Measurements from ENCODE around the gene LDLR.

LDLR gene

DNA sequence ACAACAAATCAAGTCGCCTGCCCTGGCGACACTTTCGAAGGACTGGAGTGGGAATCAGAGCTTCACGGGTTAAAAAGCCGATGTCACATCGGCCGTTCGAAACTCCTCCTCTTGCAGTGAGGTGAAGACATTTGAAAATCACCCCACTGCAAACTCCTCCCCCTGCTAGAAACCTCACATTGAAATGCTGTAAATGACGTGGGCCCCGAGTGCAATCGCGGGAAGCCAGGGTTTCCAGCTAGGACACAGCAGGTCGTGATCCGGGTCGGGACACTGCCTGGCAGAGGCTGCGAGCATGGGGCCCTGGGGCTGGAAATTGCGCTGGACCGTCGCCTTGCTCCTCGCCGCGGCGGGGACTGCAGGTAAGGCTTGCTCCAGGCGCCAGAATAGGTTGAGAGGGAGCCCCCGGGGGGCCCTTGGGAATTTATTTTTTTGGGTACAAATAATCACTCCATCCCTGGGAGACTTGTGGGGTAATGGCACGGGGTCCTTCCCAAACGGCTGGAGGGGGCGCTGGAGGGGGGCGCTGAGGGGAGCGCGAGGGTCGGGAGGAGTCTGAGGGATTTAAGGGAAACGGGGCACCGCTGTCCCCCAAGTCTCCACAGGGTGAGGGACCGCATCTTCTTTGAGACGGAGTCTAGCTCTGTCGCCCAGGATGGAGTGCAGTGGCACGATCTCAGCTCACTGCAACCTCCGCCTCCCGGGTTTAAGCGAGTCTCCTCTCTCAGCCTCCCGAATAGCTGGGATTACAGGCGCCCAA is at the start of gene LDLR:
Gene LDLR (plus strand): TSS at position 210 of the 760 bp plus-strand sequence. CDS start 86 bp downstream, at position 296.
- in situ Hi-C loops (cut with MboI; ENCODE audit: low sequenced_read_pairs) = no loop called here

- in situ Hi-C loops (cut with MboI; ENCODE audit: low sequenced_read_pairs) = no loop called here
These were observed 48.1 kb upstream of the LDLR start for GRCh38 chr19:11041194-11041593.

DNA sequence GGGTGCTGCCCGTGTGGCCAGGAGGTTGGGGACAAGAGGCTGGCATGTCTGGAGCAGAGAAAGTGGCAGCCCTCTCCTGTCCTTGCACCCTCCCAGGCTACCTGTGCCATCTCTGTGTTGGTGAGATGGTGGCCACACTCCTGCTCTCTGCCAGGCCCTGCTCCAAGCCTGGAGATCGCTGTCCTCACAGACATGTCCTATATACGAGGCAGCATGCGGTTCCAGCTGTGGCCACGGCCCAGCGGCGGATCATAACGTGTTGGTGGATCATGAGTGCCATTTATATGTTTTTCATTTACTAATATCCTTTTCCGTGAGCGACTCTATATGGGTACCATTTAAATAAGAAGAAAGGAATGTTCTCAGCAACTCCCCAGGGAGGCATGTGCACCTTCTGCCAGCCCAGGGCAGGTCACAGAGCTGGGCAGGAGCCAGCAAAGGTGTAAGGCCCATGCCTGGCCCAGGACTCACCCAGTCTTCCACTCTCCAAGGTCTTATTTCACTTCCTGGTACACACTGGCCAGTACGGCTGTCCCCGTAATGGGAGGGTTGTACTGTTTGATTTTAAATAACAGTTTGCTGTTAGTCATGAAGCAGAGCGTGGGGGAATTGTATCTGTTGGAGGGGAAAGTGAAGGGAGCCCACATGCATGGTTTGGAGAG is 47.2 kb upstream of the LDLR start:
- in situ Hi-C loops (cut with MboI; ENCODE audit: low sequenced_read_pairs) = no loop called here

GRCh38 chr19:11044431-11044830 is 44.8 kb upstream of the LDLR start:
- in situ Hi-C loops (cut with MboI; ENCODE audit: low sequenced_read_pairs) = no loop called here

GRCh38 chr19:11045536-11045935 is 43.7 kb upstream of the LDLR start:
- in situ Hi-C loops (cut with MboI; ENCODE audit: low sequenced_read_pairs) = no loop called here

DNA sequence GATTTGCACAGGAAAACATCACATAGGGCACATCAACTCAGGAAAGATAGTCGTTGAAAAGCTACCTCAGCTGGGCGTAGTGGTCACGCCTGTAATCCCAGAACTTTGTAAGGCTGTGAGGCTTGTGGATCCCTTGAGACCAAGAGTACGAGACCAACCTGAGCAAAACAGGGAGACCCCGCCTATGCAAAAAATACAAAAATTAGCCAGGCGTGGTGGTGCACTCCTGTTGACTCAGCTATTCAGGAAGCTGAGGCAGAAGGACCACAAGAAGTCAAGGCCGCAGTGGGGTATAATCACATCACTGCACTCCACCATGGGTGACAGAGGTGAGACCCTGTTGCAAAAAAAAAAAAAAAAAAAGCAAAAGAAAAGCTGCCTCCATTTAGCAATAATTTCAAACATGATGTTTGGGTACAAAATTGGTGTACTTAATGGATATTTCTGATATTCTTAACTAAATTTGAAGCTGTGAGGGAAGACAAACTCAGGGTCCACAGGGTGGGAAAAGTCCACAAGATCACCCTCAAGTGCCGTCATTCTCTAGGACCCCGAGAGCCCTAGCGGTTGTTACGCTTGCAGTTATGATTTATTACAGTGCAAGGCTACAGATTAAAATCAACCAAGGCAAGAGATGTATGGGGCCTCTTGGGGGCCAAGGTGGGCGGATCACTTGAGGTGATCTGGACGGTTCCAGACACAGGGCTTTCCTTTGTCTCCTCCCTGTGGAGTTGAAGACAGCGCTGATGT is 42.5 kb upstream of the LDLR start:
- in situ Hi-C loops (cut with MboI; ENCODE audit: low sequenced_read_pairs) = no loop called here

DNA sequence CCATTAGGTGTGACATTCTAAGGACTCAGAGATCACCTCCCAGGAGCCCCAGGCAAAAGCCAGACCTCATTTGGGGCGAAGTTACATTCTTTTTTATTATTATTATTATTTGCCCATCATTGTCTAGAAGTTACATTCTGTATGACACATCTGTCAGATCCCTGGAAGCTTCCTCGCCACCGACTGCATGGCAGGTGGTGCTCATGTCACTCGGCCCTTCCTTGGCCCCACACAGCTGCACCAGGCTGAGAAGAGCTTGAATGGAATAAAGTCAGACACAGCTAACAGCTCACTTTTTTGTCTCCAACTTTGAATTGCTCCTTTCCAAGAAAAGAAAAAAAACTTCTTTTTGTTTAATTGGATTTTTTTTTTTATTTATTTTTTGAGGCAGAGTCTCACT is 41.4 kb upstream of the LDLR start:
- in situ Hi-C loops (cut with MboI; ENCODE audit: low sequenced_read_pairs) = no loop called here

- in situ Hi-C loops (cut with MboI; ENCODE audit: low sequenced_read_pairs) = no loop called here
These were observed 38.7 kb upstream of the LDLR start for GRCh38 chr19:11050323-11051114.

- in situ Hi-C loops (cut with MboI; ENCODE audit: low sequenced_read_pairs) = no loop called here
These were observed 35.5 kb upstream of the LDLR start for GRCh38 chr19:11053817-11054195.

DNA sequence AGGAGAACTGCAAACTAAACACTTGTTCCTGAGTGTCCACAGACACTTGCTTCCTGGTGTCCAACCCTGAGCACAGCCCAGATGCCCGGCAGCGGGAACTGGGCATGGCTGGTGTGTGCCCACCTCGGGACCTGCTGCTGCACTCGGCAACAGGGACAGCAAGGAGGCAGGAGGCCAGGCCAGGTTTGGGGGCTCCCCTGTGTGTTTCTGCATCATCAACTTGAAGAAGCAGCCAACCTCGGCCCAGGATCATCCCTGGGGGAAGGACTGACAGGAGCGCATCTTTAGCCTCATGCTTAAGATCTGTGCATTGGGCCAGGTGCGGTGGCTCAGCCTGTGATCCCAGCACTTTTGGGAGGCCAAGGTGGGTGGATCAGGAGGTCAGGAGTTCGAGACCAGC is 35.1 kb upstream of the LDLR start:
- in situ Hi-C loops (cut with MboI; ENCODE audit: low sequenced_read_pairs) = no loop called here

DNA sequence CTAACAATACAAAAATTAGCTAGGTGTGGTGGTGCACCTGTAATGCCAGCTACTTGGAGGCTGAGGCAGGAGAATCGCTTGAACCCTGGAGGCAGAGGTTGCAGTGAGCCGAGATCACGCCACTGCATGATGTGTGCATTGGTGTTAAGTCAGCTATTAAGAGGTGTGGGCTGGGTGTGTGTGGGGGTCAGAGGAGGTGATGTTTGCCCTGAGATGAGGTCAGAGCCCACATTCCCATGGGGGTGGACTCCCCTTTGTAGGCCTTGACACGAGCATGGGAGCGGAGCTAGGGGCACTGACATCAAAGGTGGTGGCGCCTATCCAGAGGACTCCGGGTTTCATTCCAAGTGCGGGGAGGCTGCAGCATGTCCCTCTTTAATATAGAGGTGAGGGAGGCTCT is 34.6 kb upstream of the LDLR start:
- in situ Hi-C loops (cut with MboI; ENCODE audit: low sequenced_read_pairs) = no loop called here

- in situ Hi-C loops (cut with MboI; ENCODE audit: low sequenced_read_pairs) = no loop called here
These were observed 30.8 kb upstream of the LDLR start for GRCh38 chr19:11058246-11059030.

DNA sequence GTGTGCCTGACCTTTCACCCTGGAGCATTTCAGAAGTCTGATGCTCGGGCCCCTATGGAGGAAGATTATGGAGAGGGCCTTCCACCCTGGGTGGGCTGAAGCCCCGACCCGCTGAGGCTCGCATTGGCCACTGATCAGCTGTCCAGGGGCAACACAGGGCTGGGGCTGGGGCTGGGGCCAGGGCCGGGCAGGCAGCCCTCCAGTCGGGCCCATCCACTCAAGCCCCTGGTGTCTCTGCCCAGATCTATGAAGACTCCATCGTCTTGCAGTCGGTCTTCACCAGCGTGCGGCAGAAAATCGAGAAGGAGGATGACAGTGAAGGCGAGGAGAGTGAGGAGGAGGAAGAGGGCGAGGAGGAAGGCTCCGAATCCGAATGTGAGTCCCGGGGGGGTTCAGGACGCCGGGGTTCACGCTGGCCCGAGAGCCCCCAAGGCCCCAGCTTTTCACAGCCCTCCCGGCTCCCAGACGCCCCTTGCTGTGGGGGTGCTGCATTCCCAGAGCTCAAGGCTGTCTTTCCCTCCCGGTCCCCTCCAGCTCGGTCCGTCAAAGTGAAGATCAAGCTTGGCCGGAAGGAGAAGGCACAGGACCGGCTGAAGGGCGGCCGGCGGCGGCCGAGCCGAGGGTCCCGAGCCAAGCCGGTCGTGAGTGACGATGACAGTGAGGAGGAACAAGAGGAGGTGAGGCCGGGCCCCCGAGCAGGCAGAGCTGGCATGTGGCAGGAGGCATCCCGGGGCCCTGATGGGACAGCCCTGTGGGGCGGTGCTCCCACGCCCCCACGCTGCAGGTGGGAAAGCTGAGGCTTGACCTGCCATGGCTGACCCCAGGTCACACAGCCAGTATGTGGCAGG is 29.5 kb upstream of the LDLR start:
- in situ Hi-C loops (cut with MboI; ENCODE audit: low sequenced_read_pairs) = no loop called here

- in situ Hi-C loops (cut with MboI; ENCODE audit: low sequenced_read_pairs) = no loop called here
These were observed 27.3 kb upstream of the LDLR start for GRCh38 chr19:11061952-11062351.

GRCh38 chr19:11063434-11063833 is 25.8 kb upstream of the LDLR start:
- in situ Hi-C loops (cut with MboI; ENCODE audit: low sequenced_read_pairs) = no loop called here

- in situ Hi-C loops (cut with MboI; ENCODE audit: low sequenced_read_pairs) = no loop called here
These were observed 24.4 kb upstream of the LDLR start for GRCh38 chr19:11064831-11065303.

GRCh38 chr19:11066326-11066725 is 22.9 kb upstream of the LDLR start:
- in situ Hi-C loops (cut with MboI; ENCODE audit: low sequenced_read_pairs) = no loop called here

DNA sequence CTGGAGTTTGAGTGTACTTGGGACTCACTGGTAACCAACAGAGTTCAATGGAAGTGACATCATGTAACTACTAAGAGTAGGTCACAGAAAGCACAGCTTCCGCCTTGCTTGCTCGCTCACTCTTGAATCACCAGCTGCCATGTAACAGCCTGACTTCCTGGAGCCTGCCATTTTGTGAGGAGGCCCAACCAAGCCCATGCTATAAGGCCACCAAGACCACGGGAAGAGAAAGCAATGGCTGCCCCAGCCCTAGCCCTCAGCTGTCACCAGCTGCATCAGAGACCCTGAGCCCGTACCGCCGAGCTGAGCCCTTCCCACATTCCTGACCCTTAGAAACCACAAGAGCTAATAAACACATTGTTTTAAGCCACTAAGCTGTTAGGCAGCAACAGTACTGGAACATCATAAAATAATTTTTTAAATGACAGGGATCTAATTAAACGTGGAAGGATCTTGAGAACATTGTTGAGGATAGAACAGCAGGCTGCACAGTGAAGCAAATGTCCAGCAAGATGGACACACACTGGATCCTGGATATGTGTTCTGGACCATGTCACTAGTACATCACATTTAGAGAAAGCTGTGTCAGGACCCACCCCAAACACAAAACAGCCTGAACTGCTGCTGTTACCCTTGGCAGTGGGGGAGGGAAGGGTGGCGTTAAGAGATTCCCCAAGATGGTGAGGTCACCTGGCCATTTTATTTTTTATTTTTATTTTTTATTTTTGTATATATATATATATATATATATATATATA is 21.7 kb upstream of the LDLR start:
- in situ Hi-C loops (cut with MboI; ENCODE audit: low sequenced_read_pairs) = no loop called here

DNA sequence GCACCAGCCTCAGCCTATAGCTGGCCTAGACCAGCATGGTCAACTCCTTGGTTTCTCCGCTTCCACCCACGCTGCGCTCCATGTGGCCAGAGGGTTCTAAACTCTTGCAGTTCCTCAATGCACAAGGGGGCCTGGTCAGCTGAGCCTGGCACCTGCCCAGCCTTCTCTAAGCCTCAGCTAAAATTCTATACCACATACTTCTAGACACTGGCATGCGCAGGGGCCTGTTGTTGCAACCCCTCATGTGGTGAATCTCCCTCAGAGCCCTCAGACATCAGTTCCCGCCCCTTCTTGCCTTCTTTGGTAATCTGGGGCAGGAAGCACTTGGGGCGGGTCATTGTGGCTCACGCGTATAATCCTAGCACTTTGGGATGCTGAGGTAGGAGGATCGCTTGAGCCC is 19.7 kb upstream of the LDLR start:
- in situ Hi-C loops (cut with MboI; ENCODE audit: low sequenced_read_pairs) = no loop called here

All from HL-60/S4 (cell line).